Measurements from ENCODE around the gene NTN1.

- no peak for TF ChIP-seq POLR2A (IDR thresholded peaks at IDR 0.05)
- TF ChIP-seq POLR2AphosphoS5 (IDR thresholded peaks at IDR 0.05; ENCODE audit: insufficient read depth in 1 of 2, low read depth in 1 of 2): no peak
- no peak for TF ChIP-seq CTCF (IDR thresholded peaks at IDR 0.05)
These were observed 205.5 kb downstream of the NTN1 start for GRCh38 chr17:9226794-9227135.
